ENCODE results near the gene FAIM2.

FAIM2 gene

GRCh38 chr12:49939307-49939706 lies 35.6 kb upstream of the FAIM2 start:
- DNase-seq, result no peak

GRCh38 chr12:49937639-49938300 lies 34.1 kb upstream of the FAIM2 start:
- DNase-seq, result no peak

GRCh38 chr12:49936925-49937324 lies 33.2 kb upstream of the FAIM2 start:
- no peak for DNase-seq

- DNase-seq, result no peak
Observed at GRCh38 chr12:49934505-49934904, 30.8 kb upstream of the FAIM2 start.

- DNase-seq, result no peak
Observed at GRCh38 chr12:49933796-49934195, 30.1 kb upstream of the FAIM2 start.

- no peak for DNase-seq
Observed at GRCh38 chr12:49932533-49933130, 28.9 kb upstream of the FAIM2 start.

GRCh38 chr12:49932023-49932422 lies 28.3 kb upstream of the FAIM2 start:
- DNase-seq, result no peak

- DNase-seq, result no peak
Observed at GRCh38 chr12:49930515-49931288, 27.0 kb upstream of the FAIM2 start.

- no peak for DNase-seq
Observed at GRCh38 chr12:49929581-49929980, 25.9 kb upstream of the FAIM2 start.

GRCh38 chr12:49928471-49928870 lies 24.8 kb upstream of the FAIM2 start:
- no peak for DNase-seq

GRCh38 chr12:49925433-49926204 lies 21.9 kb upstream of the FAIM2 start:
- no peak for DNase-seq

- no peak for DNase-seq
Observed at GRCh38 chr12:49924628-49925246, 21.0 kb upstream of the FAIM2 start.

GRCh38 chr12:49923880-49924556 lies 20.3 kb upstream of the FAIM2 start:
- DNase-seq, result no peak

GRCh38 chr12:49923035-49923644 lies 19.4 kb upstream of the FAIM2 start:
- DNase-seq, result no peak

GRCh38 chr12:49922349-49923034 lies 18.8 kb upstream of the FAIM2 start:
- DNase-seq, result no peak

GRCh38 chr12:49921936-49922335 lies 18.2 kb upstream of the FAIM2 start:
- no peak for DNase-seq

GRCh38 chr12:49921299-49921698 lies 17.6 kb upstream of the FAIM2 start:
- DNase-seq, result no peak

- DNase-seq, result no peak
Observed at GRCh38 chr12:49920915-49921286, 17.2 kb upstream of the FAIM2 start.

GRCh38 chr12:49920241-49920914 lies 16.7 kb upstream of the FAIM2 start:
- no peak for DNase-seq

GRCh38 chr12:49917788-49918173 lies 14.1 kb upstream of the FAIM2 start:
- no peak for DNase-seq
